Trophoblast cell (in vitro differentiated cells and primary cell): ENCODE measurements around the gene XPC.
A peak's percentile ranks its signal among the peaks of the same experiment; 100 is the strongest.

ENCODE experiments used
- DNase-seq, 2 donors: peaks; one replicate each; pipeline ENCODE4 v3.0.0-alpha.2; 2016
- H2AFZ ChIP-seq: 2 replicates; pipeline ENCODE4 v1.6.1; 2013; ENCODE audit warnings: low read length, moderate library complexity, mild to moderate bottlenecking; ENCODE audit not compliant: insufficient read depth, poor library complexity
- H2AK5ac ChIP-seq: 2 replicates; pipeline ENCODE4 v1.6.1; 2013; ENCODE audit warnings: mild to moderate bottlenecking, low read length
- H2BK120ac ChIP-seq: 2 replicates; pipeline ENCODE4 v1.6.1; 2013; ENCODE audit warnings: low read length, mild to moderate bottlenecking, moderate library complexity; ENCODE audit not compliant: insufficient read depth, poor library complexity
- H2BK12ac ChIP-seq: 2 replicates; pipeline ENCODE4 v1.6.1; 2013; ENCODE audit warnings: mild to moderate bottlenecking, low read length, moderate library complexity
- H2BK5ac ChIP-seq: 2 replicates; pipeline ENCODE4 v1.6.1; 2013; ENCODE audit warnings: low read length, low read depth, moderate library complexity, mild to moderate bottlenecking; ENCODE audit not compliant: poor library complexity
- H3K14ac ChIP-seq: 2 replicates; pipeline ENCODE4 v1.6.1; 2013; ENCODE audit warnings: mild to moderate bottlenecking, low read length
- H3K18ac ChIP-seq: 2 replicates; pipeline ENCODE4 v1.6.1; 2013; ENCODE audit warnings: mild to moderate bottlenecking, low read length
- H3K23ac ChIP-seq: 2 replicates; pipeline ENCODE4 v1.6.1; 2013; ENCODE audit warnings: low read length
- H3K27ac ChIP-seq: 2 replicates; pipeline ENCODE4 v1.5.1; 2013; ENCODE audit warnings: low read depth, mild to moderate bottlenecking, inconsistent platforms, low read length, moderate library complexity
- H3K27me3 ChIP-seq: 2 replicates; pipeline ENCODE4 v1.6.1; 2013; ENCODE audit warnings: inconsistent platforms, mild to moderate bottlenecking, low read length, moderate library complexity; ENCODE audit not compliant: insufficient read depth
- H3K36me3 ChIP-seq, 2 experiments: 1 replicate in 1 of 2; 2 replicates in 1 of 2; pipeline ENCODE4 v1.6.1; 2013; ENCODE audit warnings: low read length in 2 of 2, mild to moderate bottlenecking in 2 of 2, moderate library complexity in 1 of 2; ENCODE audit not compliant: insufficient read depth in 2 of 2, control insufficient read depth in 1 of 2
- H3K4ac ChIP-seq: 2 replicates; pipeline ENCODE4 v1.6.1; 2013; ENCODE audit warnings: low read depth, mild to moderate bottlenecking, low read length, moderate library complexity
- H3K4me1 ChIP-seq, 2 experiments: 1 replicate in 1 of 2; 2 replicates in 1 of 2; pipeline ENCODE4 v1.6.1; 2013; ENCODE audit warnings: low read length in 2 of 2, mild to moderate bottlenecking in 2 of 2, moderate library complexity in 1 of 2; ENCODE audit not compliant: insufficient read depth in 2 of 2, control insufficient read depth in 1 of 2
- H3K4me2 ChIP-seq: 2 replicates; pipeline ENCODE4 v1.6.1; 2013; ENCODE audit warnings: inconsistent platforms, mild to moderate bottlenecking, low read length, moderate library complexity
- H3K4me3 ChIP-seq: 2 replicates; pipeline ENCODE4 v1.5.1; 2013; ENCODE audit warnings: mild to moderate bottlenecking, low read depth, low read length, inconsistent platforms
- H3K79me1 ChIP-seq: one replicate; pipeline ENCODE4 v1.6.1; 2013; ENCODE audit warnings: low read length
- H3K79me2 ChIP-seq: 2 replicates; pipeline ENCODE4 v1.6.1; 2013; ENCODE audit warnings: low read length, mild to moderate bottlenecking; ENCODE audit not compliant: control insufficient read depth, insufficient read depth, poor library complexity
- H3K9ac ChIP-seq: 2 replicates; pipeline ENCODE4 v1.6.1; 2013; ENCODE audit warnings: mild to moderate bottlenecking, low read length
- H3K9me3 ChIP-seq: 2 replicates; pipeline ENCODE4 v1.6.1; 2013; ENCODE audit warnings: low read depth, mild to moderate bottlenecking, control low read depth, inconsistent platforms, low read length; ENCODE audit not compliant: insufficient read depth
- H4K12ac ChIP-seq: 2 replicates; pipeline ENCODE4 v1.6.1; 2013; ENCODE audit warnings: low read depth, mild to moderate bottlenecking, low read length, moderate library complexity
- H4K8ac ChIP-seq: 2 replicates; pipeline ENCODE4 v1.6.1; 2013; ENCODE audit warnings: low read depth, mild to moderate bottlenecking, low read length, moderate library complexity
- H4K91ac ChIP-seq: one replicate; pipeline ENCODE4 v1.6.1; 2013; ENCODE audit warnings: low read depth, mild to moderate bottlenecking, low read length, moderate library complexity
- WGBS: extraction: QIAGEN DNeasy Blood & Tissue Kit; methylation state at CpG from one replicate; pipeline ENCODE4 v1.1.7; 2013; ENCODE audit warnings: missing lambda C conversion rate; ENCODE audit not compliant: insufficient read length, insufficient coverage; ENCODE audit errors: extremely low coverage; 5-methylcytosine and 5-hydroxymethylcytosine counted together

Gene XPC

DNA sequence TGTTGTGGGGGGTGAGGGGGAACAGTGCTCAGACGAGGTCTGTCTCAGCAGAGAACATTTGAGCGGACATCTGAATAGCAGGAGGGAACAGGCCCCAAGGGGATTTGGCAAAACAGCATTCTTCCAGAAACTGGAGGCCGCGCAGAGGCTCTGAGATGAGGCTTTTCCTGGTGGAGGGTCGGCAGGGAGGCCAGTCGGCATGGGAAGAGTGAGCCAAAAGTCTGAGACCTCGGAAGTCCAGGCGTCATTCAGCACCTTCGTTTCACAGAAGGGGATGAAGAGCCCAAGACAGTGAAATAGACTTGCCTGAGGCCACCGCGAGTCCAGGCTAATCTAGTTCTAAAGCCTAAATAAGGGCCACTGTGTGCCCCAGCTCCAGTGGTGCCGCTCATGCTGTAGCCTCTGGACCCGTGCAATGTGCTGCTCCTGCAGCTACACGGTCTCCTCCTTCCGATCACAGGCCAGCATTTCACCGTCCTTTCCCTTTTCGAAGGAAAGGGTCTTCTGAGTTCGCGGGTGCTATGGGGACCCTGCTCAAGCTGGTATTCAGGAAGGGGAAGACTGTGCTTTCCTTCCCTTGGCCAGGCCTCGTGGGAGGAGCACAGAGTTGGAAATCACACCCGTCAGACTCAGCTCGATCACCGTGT is 24.6 kb upstream of the XPC start:
- peak overlapping the region; percentile 81 for H4K91ac ChIP-seq
- no peaks in the 10 kb centered on the region for H3K9me3 ChIP-seq
- peak overlapping the region; percentile 18 for H2BK120ac ChIP-seq
- peak overlapping the region; percentile 21 for H3K27ac ChIP-seq
- peak overlapping the region; percentile 39 for H4K8ac ChIP-seq
- H2AFZ ChIP-seq, result no peak overlapping the region
- peaks cover 25% of the 10 kb centered on the region for H3K79me1 ChIP-seq
- H4K12ac ChIP-seq, result peak overlapping the region; percentile 4
- H3K23ac ChIP-seq, result no peak overlapping the region
- no peaks in the 10 kb centered on the region for H3K27me3 ChIP-seq
- peaks cover 4% of the 10 kb centered on the region in 2 experiments for H3K36me3 ChIP-seq
- H3K4ac ChIP-seq, result no peak overlapping the region
- peak overlapping the region; percentile 72 for H3K18ac ChIP-seq
- no peak overlapping the region for H3K4me3 ChIP-seq
- peak overlapping the region; percentile 55 for H2AK5ac ChIP-seq
- peak overlapping the region; percentile 60 for H2BK5ac ChIP-seq
- no CpG with 5 or more reads among the region's 23 CpGs for WGBS
- H3K4me1 ChIP-seq, result peaks cover 30 to 37% of the 10 kb centered on the region in 2 experiments
- H3K14ac ChIP-seq, result peak overlapping the region; percentile 77
- no peaks in the 10 kb centered on the region for H3K79me2 ChIP-seq
- H3K4me2 ChIP-seq, result no peak overlapping the region
- no peak for DNase-seq
- no peak overlapping the region for H3K9ac ChIP-seq
- H2BK12ac ChIP-seq, result peak overlapping the region; percentile 42

DNA sequence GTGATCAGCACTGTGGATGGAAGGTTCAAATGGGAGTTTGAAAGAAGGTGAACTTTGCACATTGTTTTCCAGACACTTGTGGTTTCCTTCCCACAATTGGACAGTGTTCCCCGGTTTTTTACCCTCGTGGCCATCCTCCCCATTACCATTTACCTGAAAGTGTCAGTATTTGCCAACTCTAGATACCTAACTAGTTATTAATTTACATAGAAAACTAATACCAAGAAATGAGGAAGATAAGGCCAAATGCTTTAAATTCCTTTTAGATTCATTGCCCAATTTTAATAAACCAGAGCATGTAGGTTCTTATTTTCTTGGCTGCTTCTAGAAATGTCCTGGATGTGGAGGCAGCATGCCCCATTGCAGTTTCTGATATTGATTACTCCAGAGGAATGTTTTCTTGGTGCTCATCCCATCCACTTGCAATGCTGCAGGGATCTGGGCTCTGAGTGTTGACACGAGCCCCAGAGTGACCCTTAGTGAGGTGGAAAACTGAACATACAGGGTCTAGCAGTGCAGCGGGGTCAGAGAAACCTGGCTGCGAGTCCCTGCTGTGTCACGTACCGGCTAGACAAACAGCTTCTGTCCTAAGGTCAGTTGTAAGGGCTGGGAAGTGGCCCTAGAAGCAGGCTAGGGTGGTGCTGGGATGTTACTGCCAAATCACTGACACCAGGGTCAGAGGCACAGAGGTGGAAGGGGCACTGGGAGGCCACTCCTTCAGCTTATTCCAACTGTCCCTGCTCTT is 23.7 kb upstream of the XPC start:
- Histone ChIP-seq H2BK12ac (peak overlapping the region; percentile 81), H3K4ac (peak overlapping the region; percentile 17), H3K9ac (no peak overlapping the region), H3K14ac (peak overlapping the region; percentile 61), H3K79me2 (no peaks in the 10 kb centered on the region), H3K27me3 (no peaks in the 10 kb centered on the region), H3K9me3 (no peaks in the 10 kb centered on the region), H2AFZ (peak overlapping the region; percentile 10), H4K8ac (peak overlapping the region; percentile 46), H3K18ac (peak overlapping the region; percentile 28), H2BK5ac (no peak overlapping the region), H3K79me1 (peaks cover 25% of the 10 kb centered on the region), H3K4me3 (no peak overlapping the region), H2BK120ac (peak overlapping the region; percentile 18), H3K4me1 (peaks cover 32 to 39% of the 10 kb centered on the region in 2 experiments), H3K4me2 (no peak overlapping the region), H4K91ac (peak overlapping the region; percentile 70), H2AK5ac (peak overlapping the region; percentile 73), H3K27ac (peak overlapping the region; percentile 21), H3K36me3 (peaks cover 4 to 6% of the 10 kb centered on the region in 2 experiments), H4K12ac (no peak overlapping the region), H3K23ac (no peak overlapping the region)
- DNase-seq, result no peak
- WGBS, result no CpG with 5 or more reads among the region's 7 CpGs

DNA sequence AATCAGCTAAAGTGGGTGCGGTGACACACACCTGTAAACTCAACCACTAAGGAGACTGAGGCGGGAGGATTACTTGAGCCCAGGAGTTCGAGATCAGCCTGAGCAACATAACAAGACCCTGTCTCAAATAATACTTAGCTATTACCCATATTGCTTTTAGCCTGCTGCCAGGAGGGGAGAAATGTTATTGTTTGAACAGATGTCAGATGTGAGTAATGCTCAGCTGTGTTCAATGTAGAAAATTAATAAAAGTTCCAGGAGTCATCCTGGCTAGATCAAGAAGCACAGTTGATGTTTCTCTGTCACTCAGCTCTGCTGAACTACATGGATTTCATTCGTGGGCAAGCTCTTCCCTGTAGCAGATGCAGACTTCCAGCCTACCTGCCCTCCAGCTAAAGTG is 22.4 kb upstream of the XPC start:
- H4K91ac ChIP-seq, result no peak overlapping the region
- no peaks in the 10 kb centered on the region for H3K27me3 ChIP-seq
- H3K9me3 ChIP-seq, result no peaks in the 10 kb centered on the region
- no peak overlapping the region for H3K14ac ChIP-seq
- peaks cover 21% of the 10 kb centered on the region for H3K79me1 ChIP-seq
- no peak overlapping the region for H3K27ac ChIP-seq
- no peak overlapping the region for H3K9ac ChIP-seq
- no CpG with 5 or more reads among the region's 4 CpGs for WGBS
- no peak overlapping the region for H3K23ac ChIP-seq
- peaks cover 6 to 9% of the 10 kb centered on the region in 2 experiments for H3K36me3 ChIP-seq
- no peak overlapping the region for H2BK5ac ChIP-seq
- no peak for DNase-seq
- H4K12ac ChIP-seq, result no peak overlapping the region
- no peak overlapping the region for H3K4me2 ChIP-seq
- H3K4me1 ChIP-seq, result peaks cover 36 to 37% of the 10 kb centered on the region in 2 experiments
- no peak overlapping the region for H2BK120ac ChIP-seq
- H2AK5ac ChIP-seq, result peak overlapping the region; percentile 22
- H3K4ac ChIP-seq, result no peak overlapping the region
- no peak overlapping the region for H3K18ac ChIP-seq
- H4K8ac ChIP-seq, result no peak overlapping the region
- no peak overlapping the region for H3K4me3 ChIP-seq
- no peaks in the 10 kb centered on the region for H3K79me2 ChIP-seq
- H2BK12ac ChIP-seq, result no peak overlapping the region
- H2AFZ ChIP-seq, result no peak overlapping the region

DNA sequence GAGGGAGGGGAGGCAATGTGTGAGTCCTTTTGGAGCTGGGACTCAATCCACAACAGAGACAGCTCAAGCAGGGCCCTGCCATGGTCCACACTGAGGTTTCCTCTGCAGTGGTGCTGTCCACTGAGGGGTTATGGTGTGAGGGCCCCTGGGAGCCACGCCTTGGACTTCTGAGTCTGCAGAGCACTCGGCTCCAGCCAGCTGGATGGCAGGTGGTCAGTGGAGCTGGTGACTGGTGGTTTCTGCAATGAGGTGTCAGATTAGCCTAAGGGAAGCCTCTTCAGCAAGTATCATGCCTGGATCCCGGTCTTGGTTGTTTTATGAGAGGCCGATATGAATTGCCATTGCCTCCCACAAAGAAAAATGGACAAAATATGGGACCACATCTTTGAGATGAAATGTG is 21.9 kb upstream of the XPC start:
- H4K8ac ChIP-seq, result no peak overlapping the region
- no peak overlapping the region for H2BK12ac ChIP-seq
- peaks cover 21% of the 10 kb centered on the region for H3K79me1 ChIP-seq
- H4K12ac ChIP-seq, result no peak overlapping the region
- no peak overlapping the region for H3K4me3 ChIP-seq
- peak overlapping the region; percentile 57 for H2AK5ac ChIP-seq
- no peaks in the 10 kb centered on the region for H3K79me2 ChIP-seq
- H3K18ac ChIP-seq, result peak overlapping the region; percentile 56
- no peak overlapping the region for H3K9ac ChIP-seq
- H2BK120ac ChIP-seq, result no peak overlapping the region
- no peaks in the 10 kb centered on the region for H3K9me3 ChIP-seq
- H3K27ac ChIP-seq, result no peak overlapping the region
- H3K36me3 ChIP-seq, result peaks cover 6 to 9% of the 10 kb centered on the region in 2 experiments
- H3K14ac ChIP-seq, result no peak overlapping the region
- no peak overlapping the region for H2AFZ ChIP-seq
- no peak overlapping the region for H2BK5ac ChIP-seq
- H3K4me2 ChIP-seq, result no peak overlapping the region
- no peak overlapping the region for H3K23ac ChIP-seq
- no peak overlapping the region for H3K4ac ChIP-seq
- no peaks in the 10 kb centered on the region for H3K27me3 ChIP-seq
- no CpG with 5 or more reads among the region's 4 CpGs for WGBS
- peaks cover 36 to 37% of the 10 kb centered on the region in 2 experiments for H3K4me1 ChIP-seq
- H4K91ac ChIP-seq, result peak overlapping the region; percentile 39
- peak in 1 of 2 donors; percentile 46 for DNase-seq
